ENCODE data around the gene PLCXD3.

GRCh38 chr5:41416336-41416735, 94.1 kb downstream of the PLCXD3 start:
- TF ChIP-seq CTCF (IDR thresholded peaks at IDR 0.05) (no peak), POLR2AphosphoS5 (IDR thresholded peaks at IDR 0.05; ENCODE audit: insufficient read depth in 1 of 2, low read depth in 1 of 2) (no peak), POLR2A (IDR thresholded peaks at IDR 0.05) (no peak)
